Heart left ventricle (tissue), 16 donors: ENCODE data around the gene CHP1. TPM values are rescaled to one million over a fixed set of nuclear protein-coding genes. Genes with fewer than 3 reads are reported as not detected.
A peak's percentile ranks its signal among the peaks of the same experiment; 100 is the strongest.
"Not testable (repeated sequence)": the region's sequence is repeated elsewhere in the genome, so short reads cannot be mapped to it uniquely, and the experiment has no call there.

ENCODE experiments used
- ATAC-seq, 4 donors: fragments of 200-7000 bp; cut with Tn5 transposase; one replicate each; pipeline ENCODE4 v1.9.1; 2020 to 2022; ENCODE audit warnings: moderate library complexity in 4 of 4, mild to moderate bottlenecking in 3 of 4, moderate number of reproducible peaks in 1 of 4
- DNase-seq, 5 donors: peaks; one replicate each; pipeline ENCODE4 v3.0.0-alpha.2; 2020
- H3K27ac ChIP-seq, 12 donors: fragments of 200-600 bp; sonication (generic) in 4 of 12; one replicate each; pipeline versions ENCODE4 v1.5.0 to v1.8.0; 2016 to 2022; ENCODE audit warnings: mild to moderate bottlenecking in 2 of 12
- H3K27me3 ChIP-seq, 9 donors: fragments of 200-600 bp; sonication (generic) in 2 of 9; one replicate each; pipeline versions ENCODE4 v1.5.1 to v1.8.0; 2016 to 2022; ENCODE audit warnings: mild to moderate bottlenecking in 3 of 9
- H3K36me3 ChIP-seq, 9 donors: fragments of 200-600 bp; sonication (generic) in 2 of 9; one replicate each; pipeline versions ENCODE4 v1.5.0 to v1.8.0; 2018 to 2022; ENCODE audit warnings: mild to moderate bottlenecking in 2 of 9
- H3K4me1 ChIP-seq, 12 donors: fragments of 200-600 bp; sonication (generic) in 4 of 12; one replicate each; pipeline versions ENCODE4 v1.5.0 to v1.8.0; 2016 to 2022; ENCODE audit warnings: mild to moderate bottlenecking in 3 of 12
- H3K4me3 ChIP-seq, 12 donors: fragments of 200-600 bp; sonication (generic) in 4 of 12; one replicate each; pipeline versions ENCODE4 v1.5.0 to v1.8.0; 2017 to 2022; ENCODE audit warnings: mild to moderate bottlenecking in 9 of 12, moderate library complexity in 4 of 12
- H3K9me3 ChIP-seq, 12 donors: fragments of 200-600 bp; sonication (generic) in 4 of 12; one replicate each; pipeline versions ENCODE4 v1.5.0 to v1.8.0; 2016 to 2022; ENCODE audit warnings: mild to moderate bottlenecking in 1 of 12
- CTCF ChIP-seq, 12 donors: fragments of 200-600 bp; sonication (generic) in 4 of 12; IDR thresholded peaks; one replicate each; pipeline versions ENCODE4 v1.5.0 to v1.8.0; 2018 to 2022; ENCODE audit warnings: antibody characterized with exemption in 12 of 12, mild to moderate bottlenecking in 5 of 12
- POLR2A ChIP-seq, 2 donors: fragments of 450-650 bp; IDR thresholded peaks; one replicate each; pipeline ENCODE4 v1.6.1; 2017; ENCODE audit warnings: antibody characterized with exemption in 2 of 2, mild to moderate bottlenecking in 2 of 2, moderate library complexity in 2 of 2
- WGBS, 4 donors: extraction: QIAGEN DNeasy Blood & Tissue Kit in 2 of 4; methylation state at CpG; one replicate each; pipeline versions ENCODE4 v1.1.5 to v1.1.7; 2013 to 2018; 5-methylcytosine and 5-hydroxymethylcytosine counted together
- intact Hi-C, 10 donors: fragments of 100-400 bp; cut with DNase I; formaldehyde crosslinking; loops; one replicate each; pipeline versions ENCODE4 v1.11.1 to v1.14.2; 2022
- polyA plus RNA-seq, 2 donors: library from polyadenylated mRNA; stranded (reverse); fragments of 200-250 nt; gene quantifications; one replicate each; pipeline ENCODE4 v1.2.3, GENCODE V29; 2013
- total RNA-seq, 9 donors: library from RNA; depleted of rRNA in 2 of 9; stranded (reverse); fragments of >200 nt in 2 of 9; fragmentation: NEBNext Ultra II Directional in 3 of 9; extraction: Animal tissue kit (Norgen Biotek cat#: 25700) in 3 of 9; gene quantifications; one replicate each; pipeline versions ENCODE4 v1.1.0 to v1.2.4, GENCODE V29; 2016 to 2023
- donor health status: ischemic (EF 13 %, LVEDD 7.1; RV severe dilation, severe dysfunction).
- donor health status: healthy with polysubstance abuse.
- donor health status: DM: no; HTN: yes; CAD: no.
- donor health status: DM: no; HTN: no; CAD: no.
- donor health status: ischemic (EF 25% LVEDD 6.9; RV normal size, moderate dysfunction).
- donor health status: ischemic (EF 25% LVEDD 5.7; RV mildly dilated, moderate dysfunction).
- donor health status: healthy.
- donor health status: DM: yes; HTN: yes; CAD: no.
- donor health status: ischemic (EF 35%, LVEDD 5.7; RV mildly dilated, moderate dysfunction).
- donor health status: nonischemic (EF 11% LVEDD 7.7; RV severe dilation, severe dysfunction).
- donor health status: DM: yes; HTN: yes; CAD: no.
- donor health status: PGD.
- donor health status: ischemic (EF 29% LVEDD 5.4; RV normal size, mild dysfunction).
- donor health status: nonischemic (EF 23%, LVEDD 6.1; RV moderate dilation, normal function).

The CHP1 gene
- total and polyA plus RNA-seq, 11 donors: 35.5 to 232 (median 119) TPM

GRCh38 chr15:41281236-41281635 is 50.2 kb downstream of the CHP1 start:
- H3K36me3 ChIP-seq: peaks cover 0 to 51% (median 40%) of the 10 kb centered on the region in 9 donors
- WGBS, 4 donors: 71 to 98% (median 94%) methylated on average over 1 of the region's 1 CpG
- no peak overlapping the region for H3K27ac ChIP-seq

GRCh38 chr15:41282436-41282835 is 51.4 kb downstream of the CHP1 start:
- 95 to 96% (median 95%) methylated on average over 7 to 10 of the region's 10 CpGs for WGBS, 4 donors
- H3K9me3 ChIP-seq, ATAC-seq, H3K27me3 ChIP-seq, DNase-seq, H3K4me3 ChIP-seq, H3K27ac ChIP-seq: not testable (repeated sequence)
- Histone ChIP-seq H3K36me3 (peaks cover 0 to 51% (median 45%) of the 10 kb centered on the region in 9 donors), H3K4me1 (peaks cover 0 to 33% (median 19%) of the 10 kb centered on the region in 12 donors)
- intact Hi-C loops: loop anchor here in 8 of 10 donors (2.0 to 10.0 kb wide), 5 partner anchors 48 to 1238 kb away; partner anchors contain the start of genes CHP1 (in 7 of the 8), EXD1 (in 7 of the 8), NUSAP1 (in 1 of the 8) and OIP5 (in 1 of the 8)

More at GRCh38 chr15:41281236-41281635, 50.2 kb downstream of the CHP1 start:
- Histone ChIP-seq H3K4me3 (no peak overlapping the region), H3K4me1 (peaks cover 0 to 23% (median 15%) of the 10 kb centered on the region in 12 donors), H3K27me3 (no peaks in the 10 kb centered on the region), H3K9me3 (no peaks in the 10 kb centered on the region)
- DNase-seq (no peak), ATAC-seq (no peak)
- intact Hi-C loops: loop anchor here in 7 of 10 donors (5.0 to 10.0 kb wide), 4 partner anchors 46 to 1236 kb away; partner anchors contain the start of genes CHP1 (in 6 of the 7), EXD1 (in 6 of the 7), NUSAP1 (in 1 of the 7) and OIP5 (in 1 of the 7)
- TF ChIP-seq POLR2A (IDR thresholded peaks at IDR 0.05) (no peak), CTCF (IDR thresholded peaks at IDR 0.05) (no peak)

GRCh38 chr15:41282980-41283652 is 52.0 kb downstream of the CHP1 start:
- WGBS, 4 donors: 30 to 40% (median 35%) methylated on average over 19 of the region's 19 CpGs

GRCh38 chr15:41283653-41284426 is 52.8 kb downstream of the CHP1 start:
- H3K4me1 ChIP-seq: peaks cover 3 to 47% (median 29%) of the 10 kb centered on the region in 12 donors

More at GRCh38 chr15:41282980-41283652, 52.0 kb downstream of the CHP1 start:
- ATAC-seq, H3K9me3 ChIP-seq, H3K27me3 ChIP-seq, DNase-seq: not testable (repeated sequence)
- Histone ChIP-seq H3K4me3 (peak overlapping the region; percentile 52 to 99 (median 87)), H3K36me3 (peaks cover 0 to 51% (median 47%) of the 10 kb centered on the region in 9 donors), H3K27ac (peak overlapping the region; percentile 26 to 99 (median 94)), H3K4me1 (peaks cover 0 to 39% (median 22%) of the 10 kb centered on the region in 12 donors)
- intact Hi-C loops: loop anchor here in 8 of 10 donors (2.0 to 10.0 kb wide), 5 partner anchors 48 to 1238 kb away; partner anchors contain the start of genes CHP1 (in 7 of the 8), EXD1 (in 7 of the 8), NUSAP1 (in 1 of the 8) and OIP5 (in 1 of the 8)

More at GRCh38 chr15:41283653-41284426, 52.8 kb downstream of the CHP1 start:
- peak; percentile 64 to 94 for TF ChIP-seq POLR2A (IDR thresholded peaks at IDR 0.05)
- no peak for TF ChIP-seq CTCF (IDR thresholded peaks at IDR 0.05)
- peak overlapping the region; percentile 83 to 99 (median 94) for H3K27ac ChIP-seq
- 0 to 1% (median 0%) methylated on average over 37 to 61 of the region's 61 CpGs for WGBS, 4 donors
- H3K4me3 ChIP-seq: peak overlapping the region; percentile 52 to 99 (median 87)
- no peaks in the 10 kb centered on the region for H3K27me3 ChIP-seq
- H3K9me3 ChIP-seq: no peaks in the 10 kb centered on the region
- ATAC-seq (peak; percentile 99 to 100 (median 100)), DNase-seq (peak; percentile 98 to 99 (median 99))
- peaks cover 0 to 53% (median 49%) of the 10 kb centered on the region in 9 donors for H3K36me3 ChIP-seq
- intact Hi-C loops: loop anchor here in 8 of 10 donors (1.0 to 10.0 kb wide), 6 partner anchors 48 to 1239 kb away; partner anchors contain the start of genes CHP1 (in 8 of the 8), EXD1 (in 7 of the 8), NUSAP1 (in 1 of the 8) and OIP5 (in 1 of the 8)
